Stimulated activated CD8-positive, alpha-beta memory T cell treated with anti-CD3 and anti-CD28 coated beads, Interleukin-7, amount 100 ng/mL, for 24 hours (primary cell): Measurements from ENCODE around the gene TRAM2.
"Not testable (repeated sequence)": the region's sequence is repeated elsewhere in the genome, so short reads cannot be mapped to it uniquely, and the experiment has no call there.

Experiments
- DNase-seq: peaks from one replicate; pipeline ENCODE4 v3.0.0-alpha.2; 2020; ENCODE audit warnings: low read depth

TRAM2 gene

GRCh38 chr6:52483671-52484003, 93.2 kb downstream of the TRAM2 start:
- no peak for DNase-seq

DNA sequence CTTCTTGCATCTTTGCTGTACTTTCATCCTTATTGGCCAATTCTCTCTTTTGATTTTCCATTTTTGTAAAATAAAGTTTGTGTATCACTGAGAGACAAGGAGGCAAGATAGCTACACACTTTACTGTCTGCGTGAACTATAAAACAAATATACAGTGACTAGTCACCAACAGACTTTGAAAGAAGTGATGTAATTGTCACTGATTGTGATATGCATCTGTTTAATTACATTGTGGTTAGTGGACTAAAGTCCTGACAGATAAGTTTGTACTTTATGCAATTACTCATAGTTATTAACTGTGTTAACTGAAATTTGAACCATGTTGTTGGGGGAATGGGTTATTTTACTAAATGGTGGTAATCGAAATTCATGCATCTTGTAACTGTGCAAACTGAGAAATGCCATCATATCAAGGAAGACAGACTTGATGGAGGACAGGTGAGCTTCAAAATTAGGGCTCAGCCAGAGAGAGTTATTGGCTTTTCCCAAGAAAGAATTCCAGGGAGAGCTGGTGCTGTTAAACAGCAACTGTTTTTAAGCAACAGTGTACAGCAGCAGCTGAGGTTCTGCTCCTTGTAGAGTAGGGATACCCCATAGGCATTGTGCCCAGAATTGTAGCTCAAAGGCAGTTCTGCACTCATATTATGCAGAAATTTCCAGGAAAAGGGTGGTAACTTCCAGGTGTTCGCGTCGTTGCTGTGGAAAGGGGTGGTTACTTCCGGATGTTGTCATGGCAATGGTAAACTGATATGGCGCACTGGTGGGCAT, 93.8 kb downstream of the TRAM2 start:
- DNase-seq = no peak

GRCh38 chr6:52475307-52475706, 101.6 kb downstream of the TRAM2 start:
- DNase-seq = no peak

DNA sequence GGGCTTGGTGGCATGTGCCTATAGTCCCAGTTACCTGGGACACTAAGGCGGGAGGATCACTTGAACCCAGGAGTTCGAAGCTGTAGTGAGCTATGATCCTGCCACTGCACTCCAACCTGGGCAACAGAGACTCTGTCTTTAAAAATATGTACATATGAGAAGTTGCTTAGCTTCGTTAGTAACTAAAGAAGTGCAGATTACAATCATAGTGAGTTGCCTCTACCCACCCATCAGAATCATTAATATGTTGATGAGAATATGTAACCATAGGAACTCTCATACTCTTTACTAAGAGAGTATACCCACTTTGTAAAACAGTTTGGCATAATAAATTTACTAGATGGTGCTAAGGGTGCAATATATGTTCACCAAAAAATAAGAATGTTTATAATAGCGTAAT, 102.7 kb downstream of the TRAM2 start:
- DNase-seq = no peak

DNA sequence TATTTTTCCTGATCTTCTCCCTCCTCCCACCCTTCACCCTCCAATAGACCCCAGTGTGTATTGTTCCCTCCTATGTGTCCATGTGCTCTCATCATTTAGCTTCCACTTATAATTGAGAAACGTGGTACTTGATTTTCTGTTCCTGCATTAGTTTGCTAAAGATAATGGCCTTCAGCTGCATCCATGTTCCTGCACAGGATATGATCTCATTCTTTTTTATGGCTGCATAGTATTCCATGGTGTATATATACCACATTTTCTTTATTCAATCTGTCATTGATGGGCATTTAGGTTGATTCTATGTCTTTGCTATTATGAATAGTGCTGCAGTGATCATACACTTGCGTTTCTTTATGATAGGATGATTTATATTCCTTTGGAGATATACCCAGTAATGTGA, 115.7 kb downstream of the TRAM2 start:
- not testable (repeated sequence) for DNase-seq

- DNase-seq = no peak
Measured at GRCh38 chr6:52457096-52457495, 119.8 kb downstream of the TRAM2 start.

GRCh38 chr6:52454556-52454955, 122.3 kb downstream of the TRAM2 start:
- DNase-seq = no peak
